Panc1 (cell line): ENCODE measurements around the gene VARS1.

Experiments
- SIN3A ChIP-seq: IDR thresholded peaks from 2 replicates; pipeline ENCODE4 v1.6.1; 2012; ENCODE audit warnings: low read depth, mild to moderate bottlenecking, low read length, moderate library complexity, borderline replicate concordance; ENCODE audit not compliant: insufficient read depth
- TCF7L2 ChIP-seq: IDR thresholded peaks from 2 replicates; pipeline ENCODE4 v1.6.1; 2011; ENCODE audit warnings: mild to moderate bottlenecking, low read depth, low read length, inconsistent platforms
- TF ChIP-seq, protein P1 (sequence below): fragments of 450-650 bp; IDR thresholded peaks from 2 replicates; pipeline ENCODE4 v1.5.1; 2017; ENCODE audit warnings: mild to moderate bottlenecking
- TF ChIP-seq, protein P2 (sequence below), 2 experiments: IDR thresholded peaks; 2 replicates each; pipeline ENCODE4 v1.6.1; 2011 to 2012; ENCODE audit warnings: low read depth in 2 of 2, control low read depth in 1 of 2, low read length in 1 of 2, mild to moderate bottlenecking in 1 of 2, moderate library complexity in 1 of 2; ENCODE audit not compliant: insufficient read depth in 1 of 2

- TF ChIP-seq TCF7L2 = no peak
- TF ChIP-seq, protein P1, sequence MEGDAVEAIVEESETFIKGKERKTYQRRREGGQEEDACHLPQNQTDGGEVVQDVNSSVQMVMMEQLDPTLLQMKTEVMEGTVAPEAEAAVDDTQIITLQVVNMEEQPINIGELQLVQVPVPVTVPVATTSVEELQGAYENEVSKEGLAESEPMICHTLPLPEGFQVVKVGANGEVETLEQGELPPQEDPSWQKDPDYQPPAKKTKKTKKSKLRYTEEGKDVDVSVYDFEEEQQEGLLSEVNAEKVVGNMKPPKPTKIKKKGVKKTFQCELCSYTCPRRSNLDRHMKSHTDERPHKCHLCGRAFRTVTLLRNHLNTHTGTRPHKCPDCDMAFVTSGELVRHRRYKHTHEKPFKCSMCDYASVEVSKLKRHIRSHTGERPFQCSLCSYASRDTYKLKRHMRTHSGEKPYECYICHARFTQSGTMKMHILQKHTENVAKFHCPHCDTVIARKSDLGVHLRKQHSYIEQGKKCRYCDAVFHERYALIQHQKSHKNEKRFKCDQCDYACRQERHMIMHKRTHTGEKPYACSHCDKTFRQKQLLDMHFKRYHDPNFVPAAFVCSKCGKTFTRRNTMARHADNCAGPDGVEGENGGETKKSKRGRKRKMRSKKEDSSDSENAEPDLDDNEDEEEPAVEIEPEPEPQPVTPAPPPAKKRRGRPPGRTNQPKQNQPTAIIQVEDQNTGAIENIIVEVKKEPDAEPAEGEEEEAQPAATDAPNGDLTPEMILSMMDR = no peak
- no peak for TF ChIP-seq SIN3A
- TF ChIP-seq, protein P2, sequence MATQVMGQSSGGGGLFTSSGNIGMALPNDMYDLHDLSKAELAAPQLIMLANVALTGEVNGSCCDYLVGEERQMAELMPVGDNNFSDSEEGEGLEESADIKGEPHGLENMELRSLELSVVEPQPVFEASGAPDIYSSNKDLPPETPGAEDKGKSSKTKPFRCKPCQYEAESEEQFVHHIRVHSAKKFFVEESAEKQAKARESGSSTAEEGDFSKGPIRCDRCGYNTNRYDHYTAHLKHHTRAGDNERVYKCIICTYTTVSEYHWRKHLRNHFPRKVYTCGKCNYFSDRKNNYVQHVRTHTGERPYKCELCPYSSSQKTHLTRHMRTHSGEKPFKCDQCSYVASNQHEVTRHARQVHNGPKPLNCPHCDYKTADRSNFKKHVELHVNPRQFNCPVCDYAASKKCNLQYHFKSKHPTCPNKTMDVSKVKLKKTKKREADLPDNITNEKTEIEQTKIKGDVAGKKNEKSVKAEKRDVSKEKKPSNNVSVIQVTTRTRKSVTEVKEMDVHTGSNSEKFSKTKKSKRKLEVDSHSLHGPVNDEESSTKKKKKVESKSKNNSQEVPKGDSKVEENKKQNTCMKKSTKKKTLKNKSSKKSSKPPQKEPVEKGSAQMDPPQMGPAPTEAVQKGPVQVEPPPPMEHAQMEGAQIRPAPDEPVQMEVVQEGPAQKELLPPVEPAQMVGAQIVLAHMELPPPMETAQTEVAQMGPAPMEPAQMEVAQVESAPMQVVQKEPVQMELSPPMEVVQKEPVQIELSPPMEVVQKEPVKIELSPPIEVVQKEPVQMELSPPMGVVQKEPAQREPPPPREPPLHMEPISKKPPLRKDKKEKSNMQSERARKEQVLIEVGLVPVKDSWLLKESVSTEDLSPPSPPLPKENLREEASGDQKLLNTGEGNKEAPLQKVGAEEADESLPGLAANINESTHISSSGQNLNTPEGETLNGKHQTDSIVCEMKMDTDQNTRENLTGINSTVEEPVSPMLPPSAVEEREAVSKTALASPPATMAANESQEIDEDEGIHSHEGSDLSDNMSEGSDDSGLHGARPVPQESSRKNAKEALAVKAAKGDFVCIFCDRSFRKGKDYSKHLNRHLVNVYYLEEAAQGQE (IDR thresholded peaks at IDR 0.05; ENCODE audit: insufficient read depth in 1 of 2, low read depth in 2 of 2, low read length in 1 of 2) = no peak
Measured at GRCh38 chr6:31778193-31778592, 17.4 kb downstream of the VARS1 start.
